ENCODE measurements around the gene BRIX1.
A peak's percentile ranks its signal among the peaks of the same experiment; 100 is the strongest.
"Not testable (repeated sequence)": the region's sequence is repeated elsewhere in the genome, so short reads cannot be mapped to it uniquely, and the experiment has no call there.

Gene BRIX1

GRCh38 chr5:34915856-34916192 lies 313 bp downstream of the BRIX1 start:
- Histone ChIP-seq H3K27ac (ENCODE audit: low read length) (peak overlapping the region; percentile 80), H3K9ac (ENCODE audit: low read length in 2 of 2) (peak overlapping the region; percentile 96 to 98), H3K36me3 (ENCODE audit: control insufficient read depth in 2 of 2, insufficient read depth in 2 of 2, low read length in 2 of 2) (peaks cover 8 to 12% of the 10 kb centered on the region in 2 donors), H3K4me1 (ENCODE audit: control insufficient read depth, insufficient read depth, low read length) (peaks cover 20% of the 10 kb centered on the region), H3K9me3 (ENCODE audit: control insufficient read depth in 2 of 2, low read length in 2 of 2) (no peaks in the 10 kb centered on the region), H3K27me3 (ENCODE audit: control insufficient read depth in 1 of 2, insufficient read depth in 2 of 2, low read length in 2 of 2) (no peaks in the 10 kb centered on the region), H3K4me3 (ENCODE audit: low read length in 2 of 2) (peak overlapping the region; percentile 82 to 99)

- Histone ChIP-seq H3K27me3 (ENCODE audit: control insufficient read depth in 1 of 2, insufficient read depth in 2 of 2, low read length in 2 of 2) (no peaks in the 10 kb centered on the region), H3K27ac (ENCODE audit: low read length) (no peak overlapping the region), H3K9me3 (ENCODE audit: control insufficient read depth in 2 of 2, low read length in 2 of 2) (no peaks in the 10 kb centered on the region), H3K4me3 (ENCODE audit: low read length in 2 of 2) (peak overlapping the region; percentile 82 to 99), H3K36me3 (ENCODE audit: control insufficient read depth in 2 of 2, insufficient read depth in 2 of 2, low read length in 2 of 2) (peaks cover 8% of the 10 kb centered on the region in 2 donors), H3K9ac (ENCODE audit: low read length in 2 of 2) (peak overlapping the region; percentile 96 to 98), H3K4me1 (ENCODE audit: control insufficient read depth, insufficient read depth, low read length) (peaks cover 20% of the 10 kb centered on the region)
These were observed 1.0 kb downstream of the BRIX1 start for GRCh38 chr5:34916518-34916917.

- Histone ChIP-seq H3K9me3 (ENCODE audit: control insufficient read depth in 2 of 2, low read length in 2 of 2) (no peaks in the 10 kb centered on the region), H3K4me1 (ENCODE audit: control insufficient read depth, insufficient read depth, low read length) (peaks cover 20% of the 10 kb centered on the region), H3K9ac (ENCODE audit: low read length in 2 of 2) (no peak overlapping the region), H3K36me3 (ENCODE audit: control insufficient read depth in 2 of 2, insufficient read depth in 2 of 2, low read length in 2 of 2) (peaks cover 10 to 11% of the 10 kb centered on the region in 2 donors), H3K27me3 (ENCODE audit: control insufficient read depth in 1 of 2, insufficient read depth in 2 of 2, low read length in 2 of 2) (no peaks in the 10 kb centered on the region), H3K4me3 (ENCODE audit: low read length in 2 of 2) (no peak overlapping the region), H3K27ac (ENCODE audit: low read length) (no peak overlapping the region)
These were observed 2.5 kb downstream of the BRIX1 start for GRCh38 chr5:34918025-34918424.

DNA sequence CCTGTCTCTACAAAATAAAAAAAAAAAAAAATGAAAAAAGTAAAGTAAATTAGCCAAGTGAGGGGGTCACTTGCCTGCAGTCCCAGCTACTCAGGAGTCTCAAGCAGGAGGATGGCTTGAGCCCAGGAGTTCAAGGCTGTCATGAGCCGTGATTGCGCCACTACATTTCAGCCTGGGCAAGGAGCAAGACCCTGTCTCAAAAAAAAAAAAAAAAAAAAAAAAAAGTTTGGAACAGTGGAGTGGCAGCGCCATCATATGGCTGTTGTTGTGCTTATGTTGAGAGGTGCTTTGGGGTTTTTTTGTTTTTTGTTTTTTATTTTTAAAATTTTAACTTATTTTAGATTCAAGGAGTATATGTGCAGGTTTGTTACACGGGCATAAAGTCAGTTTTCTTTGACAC lies 3.6 kb downstream of the BRIX1 start:
- peaks cover 20 to 21% of the 10 kb centered on the region in 2 donors for H3K36me3 ChIP-seq (ENCODE audit: control insufficient read depth in 2 of 2, insufficient read depth in 2 of 2, low read length in 2 of 2)
- H3K9me3 ChIP-seq (ENCODE audit: control insufficient read depth in 2 of 2, low read length in 2 of 2), result no peaks in the 10 kb centered on the region
- H3K27me3 ChIP-seq (ENCODE audit: control insufficient read depth in 1 of 2, insufficient read depth in 2 of 2, low read length in 2 of 2), result no peaks in the 10 kb centered on the region
- H3K9ac ChIP-seq (ENCODE audit: low read length in 2 of 2), result no peak overlapping the region
- no peak overlapping the region for H3K27ac ChIP-seq (ENCODE audit: low read length)
- H3K4me1 ChIP-seq (ENCODE audit: control insufficient read depth, insufficient read depth, low read length), result peaks cover 15% of the 10 kb centered on the region
- no peak overlapping the region for H3K4me3 ChIP-seq (ENCODE audit: low read length in 2 of 2)

GRCh38 chr5:34923256-34923655 lies 7.7 kb downstream of the BRIX1 start:
- H3K27me3 ChIP-seq (ENCODE audit: control insufficient read depth in 1 of 2, insufficient read depth in 2 of 2, low read length in 2 of 2); H3K27ac ChIP-seq (ENCODE audit: low read length); H3K4me1 ChIP-seq (ENCODE audit: control insufficient read depth, insufficient read depth, low read length); H3K4me3 ChIP-seq (ENCODE audit: low read length in 2 of 2); H3K9ac ChIP-seq (ENCODE audit: low read length in 2 of 2); H3K9me3 ChIP-seq (ENCODE audit: control insufficient read depth in 2 of 2, low read length in 2 of 2): not testable (repeated sequence)
- peaks cover 26 to 28% of the 10 kb centered on the region in 2 donors for H3K36me3 ChIP-seq (ENCODE audit: control insufficient read depth in 2 of 2, insufficient read depth in 2 of 2, low read length in 2 of 2)

DNA sequence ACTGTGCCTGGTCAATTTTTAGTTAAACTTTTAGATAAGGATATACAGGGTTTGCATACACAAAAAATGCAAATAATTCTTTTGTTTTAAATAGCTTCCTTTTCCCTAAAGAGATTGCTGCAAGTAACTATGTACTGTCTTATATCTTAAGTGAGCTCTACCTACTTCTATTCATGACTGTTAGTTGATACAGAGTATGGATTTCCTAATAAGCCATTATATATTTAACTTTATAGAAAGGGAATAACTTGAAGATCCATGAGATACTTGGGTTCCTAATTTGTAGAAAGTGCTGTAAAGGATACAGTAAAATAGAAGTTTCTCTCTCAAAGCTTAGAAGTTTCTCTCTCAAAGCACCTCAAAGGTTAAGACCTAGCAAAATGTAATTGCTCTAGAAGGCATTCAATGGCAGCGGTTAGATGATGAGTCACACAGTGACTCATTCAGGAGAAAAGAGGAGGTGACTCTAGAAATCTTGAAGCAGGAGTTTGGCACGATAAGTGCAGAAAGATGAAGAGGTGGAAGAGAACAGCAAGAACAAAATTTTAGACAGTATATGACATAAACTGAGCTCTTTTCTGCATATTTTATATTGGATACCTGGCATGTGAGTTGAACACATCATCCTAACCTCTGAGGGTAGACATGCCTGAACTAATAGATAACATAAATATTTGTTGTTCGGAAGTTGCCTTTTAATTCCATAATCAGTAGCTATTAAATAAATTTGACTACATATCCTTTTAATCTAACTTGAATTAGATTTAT lies 8.4 kb downstream of the BRIX1 start:
- Histone ChIP-seq H3K27ac (ENCODE audit: low read length) (no peak overlapping the region), H3K9me3 (ENCODE audit: control insufficient read depth in 2 of 2, low read length in 2 of 2) (no peaks in the 10 kb centered on the region), H3K9ac (ENCODE audit: low read length in 2 of 2) (no peak overlapping the region), H3K27me3 (ENCODE audit: control insufficient read depth in 1 of 2, insufficient read depth in 2 of 2, low read length in 2 of 2) (no peaks in the 10 kb centered on the region), H3K4me1 (ENCODE audit: control insufficient read depth, insufficient read depth, low read length) (no peaks in the 10 kb centered on the region), H3K4me3 (ENCODE audit: low read length in 2 of 2) (no peak overlapping the region), H3K36me3 (ENCODE audit: control insufficient read depth in 2 of 2, insufficient read depth in 2 of 2, low read length in 2 of 2) (peaks cover 26 to 28% of the 10 kb centered on the region in 2 donors)

- no peaks in the 10 kb centered on the region for H3K9me3 ChIP-seq (ENCODE audit: control insufficient read depth in 2 of 2, low read length in 2 of 2)
- peaks cover 26 to 28% of the 10 kb centered on the region in 2 donors for H3K36me3 ChIP-seq (ENCODE audit: control insufficient read depth in 2 of 2, insufficient read depth in 2 of 2, low read length in 2 of 2)
- no peak overlapping the region for H3K27ac ChIP-seq (ENCODE audit: low read length)
- H3K4me3 ChIP-seq (ENCODE audit: low read length in 2 of 2), result no peak overlapping the region
- H3K9ac ChIP-seq (ENCODE audit: low read length in 2 of 2), result no peak overlapping the region
- no peaks in the 10 kb centered on the region for H3K4me1 ChIP-seq (ENCODE audit: control insufficient read depth, insufficient read depth, low read length)
- no peaks in the 10 kb centered on the region for H3K27me3 ChIP-seq (ENCODE audit: control insufficient read depth in 1 of 2, insufficient read depth in 2 of 2, low read length in 2 of 2)
These were observed 8.9 kb downstream of the BRIX1 start for GRCh38 chr5:34924462-34924765.

DNA sequence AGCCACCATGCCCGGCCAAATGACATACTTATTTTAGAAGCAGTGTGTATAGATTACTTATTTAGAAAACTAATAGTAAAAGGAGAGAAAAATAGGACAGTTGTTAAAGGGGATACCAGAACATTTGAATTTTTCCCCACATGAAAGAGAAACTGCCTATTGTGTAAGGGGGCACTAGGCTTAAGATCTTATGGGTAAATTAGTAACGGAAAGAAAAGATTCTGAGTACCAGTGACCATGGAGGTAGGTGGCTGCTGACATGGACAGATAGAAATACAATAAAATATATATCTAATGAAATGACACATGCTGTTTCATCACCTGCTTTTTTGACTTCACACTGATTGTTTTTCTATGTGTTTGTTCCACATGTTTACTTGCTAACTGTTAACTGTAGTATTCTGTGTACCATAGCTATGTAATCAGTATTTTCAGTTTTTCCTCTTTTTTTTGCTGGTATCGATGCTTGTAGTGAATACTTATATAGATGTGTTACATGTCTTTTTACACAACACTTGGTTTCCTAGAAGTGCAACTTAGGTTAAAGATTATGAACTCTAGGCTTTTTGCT lies 10.9 kb downstream of the BRIX1 start:
- Histone ChIP-seq H3K27me3 (ENCODE audit: control insufficient read depth in 1 of 2, insufficient read depth in 2 of 2, low read length in 2 of 2) (no peaks in the 10 kb centered on the region), H3K4me3 (ENCODE audit: low read length in 2 of 2) (no peak overlapping the region), H3K9ac (ENCODE audit: low read length in 2 of 2) (no peak overlapping the region), H3K9me3 (ENCODE audit: control insufficient read depth in 2 of 2, low read length in 2 of 2) (no peaks in the 10 kb centered on the region), H3K27ac (ENCODE audit: low read length) (no peak overlapping the region), H3K4me1 (ENCODE audit: control insufficient read depth, insufficient read depth, low read length) (peaks cover 5% of the 10 kb centered on the region), H3K36me3 (ENCODE audit: control insufficient read depth in 2 of 2, insufficient read depth in 2 of 2, low read length in 2 of 2) (peaks cover 20 to 21% of the 10 kb centered on the region in 2 donors)

GRCh38 chr5:34927785-34928184 lies 12.3 kb downstream of the BRIX1 start:
- Histone ChIP-seq H3K36me3 (ENCODE audit: control insufficient read depth in 2 of 2, insufficient read depth in 2 of 2, low read length in 2 of 2) (peaks cover 17 to 20% of the 10 kb centered on the region in 2 donors), H3K4me3 (ENCODE audit: low read length in 2 of 2) (no peak overlapping the region), H3K27me3 (ENCODE audit: control insufficient read depth in 1 of 2, insufficient read depth in 2 of 2, low read length in 2 of 2) (no peaks in the 10 kb centered on the region), H3K9me3 (ENCODE audit: control insufficient read depth in 2 of 2, low read length in 2 of 2) (no peaks in the 10 kb centered on the region), H3K4me1 (ENCODE audit: control insufficient read depth, insufficient read depth, low read length) (peaks cover 5% of the 10 kb centered on the region), H3K9ac (ENCODE audit: low read length in 2 of 2) (no peak overlapping the region), H3K27ac (ENCODE audit: low read length) (no peak overlapping the region)

- no peak overlapping the region for H3K9ac ChIP-seq (ENCODE audit: low read length in 2 of 2)
- no peak overlapping the region for H3K27ac ChIP-seq (ENCODE audit: low read length)
- no peak overlapping the region for H3K4me3 ChIP-seq (ENCODE audit: low read length in 2 of 2)
- no peaks in the 10 kb centered on the region for H3K27me3 ChIP-seq (ENCODE audit: control insufficient read depth in 1 of 2, insufficient read depth in 2 of 2, low read length in 2 of 2)
- peaks cover 5% of the 10 kb centered on the region for H3K4me1 ChIP-seq (ENCODE audit: control insufficient read depth, insufficient read depth, low read length)
- no peaks in the 10 kb centered on the region for H3K9me3 ChIP-seq (ENCODE audit: control insufficient read depth in 2 of 2, low read length in 2 of 2)
- H3K36me3 ChIP-seq (ENCODE audit: control insufficient read depth in 2 of 2, insufficient read depth in 2 of 2, low read length in 2 of 2), result peaks cover 14 to 15% of the 10 kb centered on the region in 2 donors
These were observed 12.8 kb downstream of the BRIX1 start for GRCh38 chr5:34928267-34928666.

DNA sequence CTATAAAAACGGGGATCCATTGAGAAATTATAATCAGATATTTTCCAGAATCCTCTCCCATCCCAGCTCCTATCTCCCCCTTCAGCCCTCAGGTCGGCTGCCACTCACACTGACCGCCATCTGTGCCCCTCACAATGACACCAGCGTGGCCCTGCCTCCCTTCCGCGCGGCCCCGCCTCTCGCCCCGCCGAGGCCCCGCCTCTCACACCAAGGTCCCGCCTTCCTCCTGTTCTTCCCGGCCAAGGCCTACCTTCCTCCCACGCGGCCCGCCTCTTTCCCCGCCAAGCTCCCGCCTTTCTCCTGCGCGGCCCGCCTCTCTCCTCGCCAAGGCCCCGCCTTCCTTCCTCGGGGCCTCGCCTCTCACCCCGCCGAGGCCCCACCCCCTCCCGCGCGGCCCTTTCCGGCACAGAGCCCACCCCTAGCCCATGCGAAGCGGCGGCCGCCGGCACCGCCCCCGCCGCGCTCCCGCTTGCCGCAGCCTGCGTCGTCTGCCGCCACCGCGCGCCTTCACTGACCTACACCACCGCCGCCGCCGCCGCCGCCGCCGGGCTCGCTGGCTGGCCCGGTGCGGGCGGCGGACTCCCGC lies 13.7 kb downstream of the BRIX1 start, which contains the start of gene DNAJC21:
Gene DNAJC21, plus strand, starts transcription at position 426 of the 586 bp plus-strand sequence. CDS start 261 bp downstream, outside the sequence.
- Histone ChIP-seq H3K4me1 (ENCODE audit: control insufficient read depth, insufficient read depth, low read length) (peaks cover 5% of the 10 kb centered on the region), H3K36me3 (ENCODE audit: control insufficient read depth in 2 of 2, insufficient read depth in 2 of 2, low read length in 2 of 2) (peaks cover 5 to 7% of the 10 kb centered on the region in 2 donors), H3K27me3 (ENCODE audit: control insufficient read depth in 1 of 2, insufficient read depth in 2 of 2, low read length in 2 of 2) (no peaks in the 10 kb centered on the region), H3K27ac (ENCODE audit: low read length) (peak within 1 kb of the TSS; percentile 90), H3K9me3 (ENCODE audit: control insufficient read depth in 2 of 2, low read length in 2 of 2) (no peaks in the 10 kb centered on the region), H3K9ac (ENCODE audit: low read length in 2 of 2) (peak within 1 kb of the TSS; percentile 81 to 83), H3K4me3 (ENCODE audit: low read length in 2 of 2) (peak within 1 kb of the TSS; percentile 74 to 87)

All from stomach smooth muscle (tissue), 2 donors.